Activated CD8-positive, alpha-beta T cell treated with anti-CD3 and anti-CD28 coated beads for 36 hours (primary cell): ENCODE measurements around the gene RSF1. TPM values are rescaled to one million over a fixed set of nuclear protein-coding genes. Genes with fewer than 3 reads are reported as not detected.

Source experiments
- ATAC-seq: fragments of 200-7000 bp; cut with Tn5 transposase; one replicate; pipeline ENCODE4 v1.10.0; 2021; ENCODE audit warnings: mild to moderate bottlenecking, moderate library complexity
- CTCF ChIA-PET: fragments of 350-600 bp; sonication (Branson Sonifier 250); formaldehyde crosslinking; loops from one replicate; lab custom pipeline; 2021; ENCODE audit warnings: antibody characterized with exemption; lab: Charles Lee
- POLR2A ChIA-PET: fragments of 350-600 bp; sonication (Branson Sonifier 250); formaldehyde crosslinking; loops from one replicate; lab custom pipeline; 2021; ENCODE audit warnings: antibody characterized with exemption; lab: Charles Lee
- DNase-seq: peaks from one replicate; pipeline ENCODE4 v3.0.0-alpha.2; 2020
- H3K27ac Mint-ChIP-seq: one replicate; pipeline ENCODE4 v1.8.0; 2021; ENCODE audit warnings: mild to moderate bottlenecking, mixed read lengths
- H3K27me3 Mint-ChIP-seq: one replicate; pipeline ENCODE4 v1.8.0; 2021; ENCODE audit warnings: mixed read lengths
- H3K36me3 Mint-ChIP-seq: one replicate; pipeline ENCODE4 v1.8.0; 2021; ENCODE audit warnings: low read depth, mixed read lengths
- H3K4me1 Mint-ChIP-seq: one replicate; pipeline ENCODE4 v1.8.0; 2021; ENCODE audit warnings: low read depth, mixed read lengths
- H3K4me3 Mint-ChIP-seq: one replicate; pipeline ENCODE4 v1.8.0; 2021; ENCODE audit warnings: mild to moderate bottlenecking, moderate library complexity, mixed read lengths
- H3K9me3 Mint-ChIP-seq: one replicate; pipeline ENCODE4 v1.8.0; 2021; ENCODE audit warnings: mixed read lengths
- CTCF ChIP-seq: fragments of 200-600 bp; IDR thresholded peaks from one replicate; pipeline ENCODE4 v1.8.0; 2022; ENCODE audit warnings: antibody characterized with exemption, mild to moderate bottlenecking
- intact Hi-C: fragments of 100-400 bp; cut with micrococcal nuclease; formaldehyde crosslinking; loops from one replicate; pipeline ENCODE4 v1.10.0; 2022
- total RNA-seq, 2 experiments: library from RNA; stranded (reverse); gene quantifications; one replicate each; pipeline ENCODE4 v1.2.3, GENCODE V29; 2021

RSF1 gene
- total RNA-seq, 2 experiments from 2014 or later, result 45.4 to 47.7 TPM

- H3K4me3 Mint-ChIP-seq, result no peak overlapping the region
- ATAC-seq (no peak), DNase-seq (no peak)
- ChIA-PET CTCF (interaction anchor here (1.2 kb wide), 1 partner anchor 11 kb away, joined by 3 read pairs; no protein-coding TSS in a partner anchor), POLR2A (no interaction called here)
- TF ChIP-seq CTCF, result no peak
- peaks cover 24% of the 10 kb centered on the region for H3K36me3 Mint-ChIP-seq
- no peak overlapping the region for H3K27ac Mint-ChIP-seq
- H3K4me1 Mint-ChIP-seq, result no peaks in the 10 kb centered on the region
- intact Hi-C loops, result no loop called here
- no peaks in the 10 kb centered on the region for H3K9me3 Mint-ChIP-seq
- no peaks in the 10 kb centered on the region for H3K27me3 Mint-ChIP-seq
Measured at GRCh38 chr11:77687088-77687487, 133.4 kb downstream of the RSF1 start.

GRCh38 chr11:77677138-77677537 lies 143.4 kb downstream of the RSF1 start:
- intact Hi-C loops, result no loop called here
- CTCF ChIA-PET, result no interaction called here
- H3K27ac Mint-ChIP-seq, result no peak overlapping the region

GRCh38 chr11:77672264-77672663 lies 148.3 kb downstream of the RSF1 start:
- DNase-seq, result no peak
- CTCF ChIA-PET, result interaction anchor here (1.4 kb wide), 1 partner anchor 328 kb away, joined by 3 read pairs; no protein-coding TSS in a partner anchor
- H3K36me3 Mint-ChIP-seq, result peaks cover 50% of the 10 kb centered on the region

More at GRCh38 chr11:77677138-77677537, 143.4 kb downstream of the RSF1 start:
- Mint-ChIP-seq H3K27me3 (no peaks in the 10 kb centered on the region), H3K4me1 (no peaks in the 10 kb centered on the region), H3K36me3 (peaks cover 32% of the 10 kb centered on the region), H3K9me3 (no peaks in the 10 kb centered on the region), H3K4me3 (no peak overlapping the region)
- DNase-seq (no peak), ATAC-seq (no peak)
- no peak for TF ChIP-seq CTCF
- POLR2A ChIA-PET, result no interaction called here

GRCh38 chr11:77669848-77670511 lies 150.5 kb downstream of the RSF1 start:
- Mint-ChIP-seq H3K9me3 (no peaks in the 10 kb centered on the region), H3K36me3 (peaks cover 35% of the 10 kb centered on the region), H3K4me1 (no peaks in the 10 kb centered on the region), H3K27me3 (no peaks in the 10 kb centered on the region), H3K27ac (peak overlapping the region; percentile 53), H3K4me3 (no peak overlapping the region)
- POLR2A ChIA-PET, result no interaction called here
- intact Hi-C loops, result no loop called here
- DNase-seq (no peak), ATAC-seq (no peak)
- no peak for TF ChIP-seq CTCF
- CTCF ChIA-PET, result no interaction called here

More at GRCh38 chr11:77672264-77672663, 148.3 kb downstream of the RSF1 start:
- H3K4me3 Mint-ChIP-seq, result no peak overlapping the region
- TF ChIP-seq CTCF, result no peak
- no peaks in the 10 kb centered on the region for H3K27me3 Mint-ChIP-seq
- H3K27ac Mint-ChIP-seq, result peak overlapping the region; percentile 8
- H3K9me3 Mint-ChIP-seq, result no peaks in the 10 kb centered on the region
- intact Hi-C loops, result no loop called here
- POLR2A ChIA-PET, result no interaction called here
- no peak for ATAC-seq
- no peaks in the 10 kb centered on the region for H3K4me1 Mint-ChIP-seq

- TF ChIP-seq CTCF, result no peak
- DNase-seq, result no peak
- Mint-ChIP-seq H3K4me1 (no peaks in the 10 kb centered on the region), H3K27me3 (no peaks in the 10 kb centered on the region), H3K4me3 (no peak overlapping the region), H3K9me3 (no peaks in the 10 kb centered on the region), H3K27ac (no peak overlapping the region), H3K36me3 (peaks cover 28% of the 10 kb centered on the region)
- ChIA-PET CTCF (no interaction called here), POLR2A (no interaction called here)
- no peak for ATAC-seq
- intact Hi-C loops, result no loop called here
Measured at GRCh38 chr11:77668760-77669159, 151.8 kb downstream of the RSF1 start.
